Neural cell (in vitro differentiated cells): ENCODE measurements around the gene SLC29A4. TPM values are rescaled to one million over a fixed set of nuclear protein-coding genes. Genes with fewer than 3 reads are reported as not detected.
"Not testable (repeated sequence)": the region's sequence is repeated elsewhere in the genome, so short reads cannot be mapped to it uniquely, and the experiment has no call there.

Experiments used
- H2AFZ ChIP-seq: fragments of 200-600, 300-800 bp; sonication (generic), shearing (Covaris generic); 2 replicates; pipeline ENCODE4 v1.6.0; 2014; ENCODE audit warnings: low read depth, mild to moderate bottlenecking, antibody characterized with exemption, low read length, moderate library complexity
- H3F3A ChIP-seq: fragments of 200-600 bp; shearing (Covaris generic); 2 replicates; pipeline ENCODE4 v1.6.1; 2016; ENCODE audit warnings: mild to moderate bottlenecking, moderate library complexity, mixed read lengths, antibody characterized with exemption, low read length; ENCODE audit not compliant: insufficient read depth, poor library complexity, severe bottlenecking
- H3K27ac ChIP-seq: fragments of 200-600, 300-800 bp; sonication (generic), shearing (Covaris generic); 2 replicates; pipeline ENCODE4 v1.5.1; 2014; ENCODE audit warnings: mild to moderate bottlenecking, low read length, moderate library complexity
- H3K27me3 ChIP-seq: fragments of 300-800, 200-600 bp; sonication (generic), shearing (Covaris generic); 2 replicates; pipeline ENCODE4 v1.6.0; 2014; ENCODE audit warnings: mild to moderate bottlenecking, low read depth, low read length, moderate library complexity; ENCODE audit not compliant: insufficient read depth
- H3K36me3 ChIP-seq: fragments of 300-800, 200-600 bp; sonication (generic), shearing (Covaris generic); 2 replicates; pipeline ENCODE4 v1.5.1; 2014; ENCODE audit warnings: mild to moderate bottlenecking, antibody characterized with exemption, low read length, moderate library complexity; ENCODE audit not compliant: insufficient read depth
- H3K4me2 ChIP-seq: fragments of 300-800, 200-600 bp; sonication (generic), shearing (Covaris generic); 2 replicates; pipeline ENCODE4 v1.6.0; 2014; ENCODE audit warnings: mild to moderate bottlenecking, low read length
- H3K4me3 ChIP-seq: fragments of 300-800, 200-600 bp; sonication (generic), shearing (Covaris generic); 2 replicates; pipeline ENCODE4 v1.5.1; 2014; ENCODE audit warnings: mild to moderate bottlenecking, low read length, moderate library complexity
- H3K79me2 ChIP-seq: fragments of 200-600 bp; shearing (Covaris generic); replicated peaks from 2 replicates; pipeline ENCODE4 v1.6.0; 2014; ENCODE audit warnings: mild to moderate bottlenecking, low read length, moderate library complexity; ENCODE audit not compliant: insufficient read depth
- H3K9ac ChIP-seq: fragments of 300-800, 200-600 bp; sonication (generic), shearing (Covaris generic); 2 replicates; pipeline ENCODE4 v1.6.1; 2016; ENCODE audit warnings: mild to moderate bottlenecking, low read length, mixed read lengths
- H3K9me2 ChIP-seq: fragments of 200-600 bp; shearing (Covaris generic); 2 replicates; pipeline ENCODE4 v1.6.1; 2016; ENCODE audit warnings: mild to moderate bottlenecking, low read length, mixed read lengths; ENCODE audit not compliant: insufficient read depth
- H3K9me3 ChIP-seq: fragments of 200-600, 300-800 bp; sonication (generic), shearing (Covaris generic); 2 replicates; pipeline ENCODE4 v1.6.1; 2016; ENCODE audit warnings: mild to moderate bottlenecking, mixed run types, low read length, moderate library complexity, mixed read lengths
- H4K20me1 ChIP-seq: fragments of 200-600 bp; shearing (Covaris generic); 2 replicates; pipeline ENCODE4 v1.6.1; 2016; ENCODE audit warnings: mild to moderate bottlenecking, mixed run types; ENCODE audit not compliant: insufficient read depth
- CTCF ChIP-seq: fragments of 450-650 bp; IDR thresholded peaks from 2 replicates; pipeline ENCODE4 v1.5.1; 2014; ENCODE audit warnings: antibody characterized with exemption, mild to moderate bottlenecking, moderate library complexity; ENCODE audit not compliant: poor library complexity, severe bottlenecking
- EP300 ChIP-seq: fragments of 450-650 bp; conservative IDR thresholded peaks from 2 replicates; pipeline ENCODE4 v1.6.1; 2014; ENCODE audit warnings: antibody characterized with exemption, mild to moderate bottlenecking, moderate library complexity; ENCODE audit not compliant: poor library complexity, severe bottlenecking
- EZH2 ChIP-seq: fragments of 200-600, 300-800 bp; shearing (Covaris generic), sonication (generic); IDR thresholded peaks from 2 replicates; pipeline ENCODE4 v1.6.1; 2014; ENCODE audit warnings: antibody characterized with exemption, low read length, borderline replicate concordance, mild to moderate bottlenecking; ENCODE audit not compliant: insufficient read depth, poor library complexity, severe bottlenecking
- MXI1 ChIP-seq: fragments of 450-650 bp; conservative IDR thresholded peaks from 2 replicates; pipeline ENCODE4 v1.6.1; 2014; ENCODE audit warnings: antibody characterized with exemption, mild to moderate bottlenecking; ENCODE audit not compliant: poor library complexity, severe bottlenecking
- POLR2AphosphoS5 ChIP-seq: IDR thresholded peaks from 2 replicates; pipeline ENCODE4 v1.6.1; 2012
- RAD21 ChIP-seq: fragments of 450-650 bp; conservative IDR thresholded peaks from 2 replicates; pipeline ENCODE4 v1.6.1; 2014; ENCODE audit warnings: antibody characterized with exemption, mild to moderate bottlenecking, moderate library complexity
- REST ChIP-seq: IDR thresholded peaks from 2 replicates; pipeline ENCODE4 v1.6.1; 2012; ENCODE audit warnings: borderline replicate concordance
- SMC3 ChIP-seq: fragments of 450-650 bp; conservative IDR thresholded peaks from 2 replicates; pipeline ENCODE4 v1.6.1; 2014; ENCODE audit warnings: antibody characterized with exemption, mild to moderate bottlenecking, moderate library complexity; ENCODE audit not compliant: poor library complexity
- TAF1 ChIP-seq: IDR thresholded peaks from 2 replicates; pipeline ENCODE4 v1.6.1; 2012; ENCODE audit warnings: low read depth
- polyA plus RNA-seq: library from polyadenylated mRNA; depleted of rRNA; stranded (reverse); fragments of >200 nt; gene quantifications from 2 replicates; pipeline ENCODE4 v1.2.3, GENCODE V29; 2014

SLC29A4 gene
- polyA plus RNA-seq, 1 donor from 2014 or later, result 32.4 TPM

- H3K9me3 ChIP-seq, result no peaks in the 10 kb centered on the region
- H3F3A ChIP-seq, result no peaks in the 10 kb centered on the region
- no peak overlapping the region for H2AFZ ChIP-seq
- no peaks in the 10 kb centered on the region for H4K20me1 ChIP-seq
- no peaks in the 10 kb centered on the region for H3K36me3 ChIP-seq
- H3K27ac ChIP-seq, result no peak overlapping the region
- H3K4me3 ChIP-seq, result no peak overlapping the region
- no peak for TF ChIP-seq TAF1
- no peak for TF ChIP-seq SMC3
- no peak for TF ChIP-seq POLR2AphosphoS5
- no peak for TF ChIP-seq RAD21
- TF ChIP-seq EZH2, result no peak
- TF ChIP-seq CTCF, result no peak
- TF ChIP-seq REST, result no peak
- no peak for TF ChIP-seq MXI1
- no peak for TF ChIP-seq EP300
- no peaks in the 10 kb centered on the region for H3K9me2 ChIP-seq
- H3K4me2 ChIP-seq, result no peak overlapping the region
- H3K27me3 ChIP-seq, result no peaks in the 10 kb centered on the region
- H3K9ac ChIP-seq, result no peak overlapping the region
- H3K79me2 ChIP-seq, result no peaks in the 10 kb centered on the region
Measured at GRCh38 chr7:5243261-5243660, 39.5 kb upstream of the SLC29A4 start.

- no peak overlapping the region for H3K4me2 ChIP-seq
- H3F3A ChIP-seq, result no peaks in the 10 kb centered on the region
- H2AFZ ChIP-seq, result no peak overlapping the region
- no peaks in the 10 kb centered on the region for H3K27me3 ChIP-seq
- no peaks in the 10 kb centered on the region for H3K36me3 ChIP-seq
- no peaks in the 10 kb centered on the region for H3K9me3 ChIP-seq
- no peaks in the 10 kb centered on the region for H4K20me1 ChIP-seq
- no peak for TF ChIP-seq TAF1
- TF ChIP-seq CTCF, result no peak
- TF ChIP-seq EP300, result no peak
- TF ChIP-seq REST, result no peak
- TF ChIP-seq MXI1, result no peak
- TF ChIP-seq SMC3, result no peak
- no peak for TF ChIP-seq EZH2
- TF ChIP-seq POLR2AphosphoS5, result no peak
- TF ChIP-seq RAD21, result no peak
- no peaks in the 10 kb centered on the region for H3K79me2 ChIP-seq
- no peaks in the 10 kb centered on the region for H3K9me2 ChIP-seq
- no peak overlapping the region for H3K27ac ChIP-seq
- H3K4me3 ChIP-seq, result no peak overlapping the region
- H3K9ac ChIP-seq, result no peak overlapping the region
Measured at GRCh38 chr7:5248201-5248885, 34.4 kb upstream of the SLC29A4 start.

GRCh38 chr7:5250787-5251186 lies 32.0 kb upstream of the SLC29A4 start:
- H3K9ac ChIP-seq, H4K20me1 ChIP-seq, H3K4me3 ChIP-seq, H3K9me3 ChIP-seq, H3K4me2 ChIP-seq, H3K79me2 ChIP-seq, H3K27me3 ChIP-seq, H3F3A ChIP-seq, H2AFZ ChIP-seq, H3K36me3 ChIP-seq, H3K9me2 ChIP-seq, H3K27ac ChIP-seq: not testable (repeated sequence)
